Erythroblast (primary cell): Measurements from ENCODE around the gene COL5A2.
A peak's percentile ranks its signal among the peaks of the same experiment; 100 is the strongest.

Experiments used
- DNase-seq, 2 experiments: peaks; one replicate each; lab custom pipeline; 2025; lab: John Stamatoyannopoulos, UW
- GATA1 ChIP-seq: IDR thresholded peaks from 2 replicates; pipeline ENCODE4 v1.6.1; 2011; ENCODE audit warnings: low read depth, mild to moderate bottlenecking, control low read depth, low read length, moderate library complexity
- POLR2A ChIP-seq: IDR thresholded peaks from 2 replicates; pipeline ENCODE4 v1.6.1; 2011; ENCODE audit warnings: mild to moderate bottlenecking, low read length

COL5A2 gene

GRCh38 chr2:189150033-189150432, 29.5 kb downstream of the COL5A2 start:
- no peak for DNase-seq
- TF ChIP-seq POLR2A, result no peak
- no peak for TF ChIP-seq GATA1

GRCh38 chr2:189147989-189148388, 31.6 kb downstream of the COL5A2 start:
- DNase-seq, result no peak
- no peak for TF ChIP-seq GATA1
- no peak for TF ChIP-seq POLR2A

- TF ChIP-seq POLR2A (no peak), GATA1 (no peak)
- no peak for DNase-seq
Observed at GRCh38 chr2:189147361-189147760, 32.2 kb downstream of the COL5A2 start.

- no peak for DNase-seq
- no peak for TF ChIP-seq POLR2A
- TF ChIP-seq GATA1, result no peak
Observed at GRCh38 chr2:189146553-189146952, 33.0 kb downstream of the COL5A2 start.

GRCh38 chr2:189144700-189145211, 34.8 kb downstream of the COL5A2 start:
- no peak for TF ChIP-seq GATA1
- no peak for TF ChIP-seq POLR2A
- DNase-seq, result no peak

GRCh38 chr2:189143925-189144324, 35.6 kb downstream of the COL5A2 start:
- TF ChIP-seq POLR2A, result no peak
- DNase-seq, result peak; percentile 61 to 78

GRCh38 chr2:189142893-189143759, 36.4 kb downstream of the COL5A2 start:
- DNase-seq, result peak; percentile 72 to 78
- TF ChIP-seq POLR2A, result no peak
- no peak for TF ChIP-seq GATA1

GRCh38 chr2:189138800-189139199, 40.8 kb downstream of the COL5A2 start:
- TF ChIP-seq POLR2A (no peak), GATA1 (no peak)
- DNase-seq, result no peak

- TF ChIP-seq POLR2A, result no peak
- DNase-seq, result no peak
Observed at GRCh38 chr2:189137519-189137918, 42.0 kb downstream of the COL5A2 start.

- DNase-seq, result no peak
- TF ChIP-seq POLR2A (no peak), GATA1 (no peak)
Observed at GRCh38 chr2:189134485-189134884, 45.1 kb downstream of the COL5A2 start.

GRCh38 chr2:189131991-189132390, 47.6 kb downstream of the COL5A2 start:
- TF ChIP-seq POLR2A (no peak), GATA1 (no peak)
- DNase-seq, result no peak

- TF ChIP-seq POLR2A (no peak), GATA1 (no peak)
- no peak for DNase-seq
Observed at GRCh38 chr2:189129971-189130370, 49.6 kb downstream of the COL5A2 start.

GRCh38 chr2:189128970-189129369, 50.6 kb downstream of the COL5A2 start:
- TF ChIP-seq POLR2A (no peak), GATA1 (no peak)
- no peak for DNase-seq

GRCh38 chr2:189127756-189128155, 51.8 kb downstream of the COL5A2 start:
- no peak for DNase-seq
- TF ChIP-seq POLR2A, result no peak
- TF ChIP-seq GATA1, result no peak

- TF ChIP-seq GATA1 (no peak), POLR2A (no peak)
- DNase-seq, result no peak
Observed at GRCh38 chr2:189125195-189125594, 54.4 kb downstream of the COL5A2 start.
